Activated CD8-positive, alpha-beta T cell treated with anti-CD3 and anti-CD28 coated beads for 36 hours (primary cell): ENCODE data around the gene FOXF2. TPM values are rescaled to one million over a fixed set of nuclear protein-coding genes. Genes with fewer than 3 reads are reported as not detected.

ENCODE experiments used
- ATAC-seq: fragments of 200-7000 bp; cut with Tn5 transposase; one replicate; pipeline ENCODE4 v1.10.0; 2021; ENCODE audit warnings: mild to moderate bottlenecking, moderate library complexity
- CTCF ChIA-PET: fragments of 350-600 bp; sonication (Branson Sonifier 250); formaldehyde crosslinking; loops from one replicate; lab custom pipeline; 2021; ENCODE audit warnings: antibody characterized with exemption; lab: Charles Lee
- POLR2A ChIA-PET: fragments of 350-600 bp; sonication (Branson Sonifier 250); formaldehyde crosslinking; loops from one replicate; lab custom pipeline; 2021; ENCODE audit warnings: antibody characterized with exemption; lab: Charles Lee
- DNase-seq: peaks from one replicate; pipeline ENCODE4 v3.0.0-alpha.2; 2020
- H3K27ac Mint-ChIP-seq: one replicate; pipeline ENCODE4 v1.8.0; 2021; ENCODE audit warnings: mild to moderate bottlenecking, mixed read lengths
- H3K27me3 Mint-ChIP-seq: one replicate; pipeline ENCODE4 v1.8.0; 2021; ENCODE audit warnings: mixed read lengths
- H3K36me3 Mint-ChIP-seq: one replicate; pipeline ENCODE4 v1.8.0; 2021; ENCODE audit warnings: low read depth, mixed read lengths
- H3K4me1 Mint-ChIP-seq: one replicate; pipeline ENCODE4 v1.8.0; 2021; ENCODE audit warnings: low read depth, mixed read lengths
- H3K4me3 Mint-ChIP-seq: one replicate; pipeline ENCODE4 v1.8.0; 2021; ENCODE audit warnings: mild to moderate bottlenecking, moderate library complexity, mixed read lengths
- H3K9me3 Mint-ChIP-seq: one replicate; pipeline ENCODE4 v1.8.0; 2021; ENCODE audit warnings: mixed read lengths
- CTCF ChIP-seq: fragments of 200-600 bp; IDR thresholded peaks from one replicate; pipeline ENCODE4 v1.8.0; 2022; ENCODE audit warnings: antibody characterized with exemption, mild to moderate bottlenecking
- intact Hi-C: fragments of 100-400 bp; cut with micrococcal nuclease; formaldehyde crosslinking; loops from one replicate; pipeline ENCODE4 v1.10.0; 2022
- total RNA-seq, 2 experiments: library from RNA; stranded (reverse); gene quantifications; one replicate each; pipeline ENCODE4 v1.2.3, GENCODE V29; 2021

FOXF2 gene
- total RNA-seq, 2 experiments from 2014 or later = not detected

GRCh38 chr6:1395506-1395905 is 6.1 kb downstream of the FOXF2 start:
- no peak for ATAC-seq
- ChIA-PET CTCF (interaction anchor here (1.4 to 2.9 kb wide), 5 partner anchors 10 to 673 kb away, joined by 4 to 13 read pairs (median 10); no protein-coding TSS in a partner anchor), POLR2A (no interaction called here)
- Mint-ChIP-seq H3K9me3 (no peaks in the 10 kb centered on the region), H3K27ac (no peak overlapping the region), H3K36me3 (no peaks in the 10 kb centered on the region), H3K4me1 (peaks cover 4% of the 10 kb centered on the region), H3K27me3 (peaks cover 59% of the 10 kb centered on the region), H3K4me3 (no peak overlapping the region)
- intact Hi-C loops = loop anchor here (5.0 kb wide), 1 partner anchor 598 kb away; no protein-coding TSS in a partner anchor
- DNase-seq = no peak
- TF ChIP-seq CTCF = no peak

GRCh38 chr6:1395941-1396908 is 6.8 kb downstream of the FOXF2 start:
- Mint-ChIP-seq H3K4me1 (peaks cover 4% of the 10 kb centered on the region), H3K27me3 (peaks cover 54% of the 10 kb centered on the region), H3K9me3 (no peaks in the 10 kb centered on the region), H3K36me3 (no peaks in the 10 kb centered on the region), H3K4me3 (no peak overlapping the region), H3K27ac (no peak overlapping the region)
- intact Hi-C loops = loop anchor here (5.0 kb wide), 1 partner anchor 599 kb away; no protein-coding TSS in a partner anchor
- CTCF ChIA-PET = interaction anchor here (0.8 to 3.5 kb wide), 31 partner anchors 9 to 805 kb away, joined by 3 to 22 read pairs (median 4); no protein-coding TSS in a partner anchor
- DNase-seq (no peak), ATAC-seq (no peak)
- POLR2A ChIA-PET = no interaction called here
- no peak for TF ChIP-seq CTCF

GRCh38 chr6:1396952-1397868 is 7.8 kb downstream of the FOXF2 start:
- H3K9me3 Mint-ChIP-seq = no peaks in the 10 kb centered on the region
- no peak overlapping the region for H3K4me3 Mint-ChIP-seq
- peak; percentile 79 for ATAC-seq
- no peaks in the 10 kb centered on the region for H3K36me3 Mint-ChIP-seq
- ChIA-PET POLR2A (no interaction called here), CTCF (interaction anchor here (0.7 to 3.5 kb wide), 36 partner anchors 8 to 814 kb away, joined by 3 to 22 read pairs (median 4); no protein-coding TSS in a partner anchor)
- peaks cover 4% of the 10 kb centered on the region for H3K4me1 Mint-ChIP-seq
- TF ChIP-seq CTCF = peak; percentile 92
- H3K27ac Mint-ChIP-seq = no peak overlapping the region
- peak; percentile 84 for DNase-seq
- H3K27me3 Mint-ChIP-seq = peaks cover 45% of the 10 kb centered on the region
- intact Hi-C loops = loop anchor here (5.0 kb wide), 1 partner anchor 600 kb away; no protein-coding TSS in a partner anchor

GRCh38 chr6:1399085-1399780 is 9.9 kb downstream of the FOXF2 start:
- no peaks in the 10 kb centered on the region for H3K36me3 Mint-ChIP-seq
- no peak overlapping the region for H3K27ac Mint-ChIP-seq
- H3K4me3 Mint-ChIP-seq = no peak overlapping the region
- intact Hi-C loops = loop anchor here (5.0 kb wide), 1 partner anchor 602 kb away; no protein-coding TSS in a partner anchor
- DNase-seq (no peak), ATAC-seq (no peak)
- no peaks in the 10 kb centered on the region for H3K9me3 Mint-ChIP-seq
- ChIA-PET POLR2A (no interaction called here), CTCF (interaction anchor here (3.5 kb wide), 1 partner anchor 38 kb away, joined by 11 read pairs; no protein-coding TSS in a partner anchor)
- H3K4me1 Mint-ChIP-seq = peaks cover 4% of the 10 kb centered on the region
- TF ChIP-seq CTCF = no peak
- peaks cover 32% of the 10 kb centered on the region for H3K27me3 Mint-ChIP-seq
